H1 (cell line): Measurements from ENCODE around the gene MGMT. TPM values are rescaled to one million over a fixed set of nuclear protein-coding genes. Genes with fewer than 3 reads are reported as not detected.

Experiments used
- CTCF ChIA-PET: fragments of 300-600 bp; sonication (Branson Sonifier 250); formaldehyde crosslinking; loops from one replicate; lab custom pipeline; 2021; ENCODE audit not compliant: partially characterized antibody; lab: Charles Lee
- POLR2A ChIA-PET: fragments of 300-600 bp; sonication (Branson Sonifier 250); formaldehyde crosslinking; loops from one replicate; lab custom pipeline; 2021; ENCODE audit warnings: inconsistent platforms; ENCODE audit not compliant: partially characterized antibody; lab: Charles Lee
- DNase-seq, 2 experiments: peaks; one replicate each; pipeline versions ENCODE4 v3.0.0 to v3.0.0-alpha.2; 2010 to 2022; ENCODE audit warnings: low spot score in 2 of 2, low read depth in 1 of 2, mixed read lengths in 1 of 2
- FAIRE-seq: peaks from 2 replicates; lab custom pipeline; 2011; peaks lifted over from hg19 to GRCh38; lab: Jason Lieb, UNC
- H2AFZ ChIP-seq: 2 replicates; pipeline ENCODE4 v1.8.1; 2012; ENCODE audit warnings: low read length, inconsistent platforms
- H2AK5ac ChIP-seq: 2 replicates; pipeline ENCODE4 v1.6.1; 2013; ENCODE audit warnings: low read depth, low read length
- H2BK120ac ChIP-seq: replicated peaks from 2 replicates; pipeline ENCODE3; 2013; ENCODE audit warnings: low read depth, low read length, inconsistent platforms
- H2BK12ac ChIP-seq: 2 replicates; pipeline ENCODE4 v1.6.1; 2013; ENCODE audit warnings: low read depth, low read length
- H2BK15ac ChIP-seq: 2 replicates; pipeline ENCODE4 v1.6.1; 2013; ENCODE audit warnings: low read length
- H2BK20ac ChIP-seq: 2 replicates; pipeline ENCODE4 v1.6.1; 2013; ENCODE audit warnings: low read length
- H2BK5ac ChIP-seq: 2 replicates; pipeline ENCODE4 v1.6.1; 2013; ENCODE audit warnings: low read depth, low read length
- H3K14ac ChIP-seq: 2 replicates; pipeline ENCODE4 v1.6.1; 2013; ENCODE audit warnings: inconsistent platforms; ENCODE audit not compliant: insufficient read length
- H3K18ac ChIP-seq: 2 replicates; pipeline ENCODE4 v1.6.1; 2013; ENCODE audit warnings: low read length; ENCODE audit errors: extremely low read depth
- H3K23ac ChIP-seq: 2 replicates; pipeline ENCODE4 v1.6.1; 2013; ENCODE audit warnings: inconsistent platforms; ENCODE audit not compliant: insufficient read length
- H3K23me2 ChIP-seq: 2 replicates; pipeline ENCODE4 v1.6.1; 2013; ENCODE audit warnings: low read depth, low read length
- H3K27ac ChIP-seq: 2 replicates; pipeline ENCODE4 v1.6.1; 2011; ENCODE audit warnings: low read depth, low read length, inconsistent platforms
- H3K27me3 ChIP-seq, 4 experiments: replicated peaks in 1 of 4; 1 replicate in 1 of 4; 2 replicates in 3 of 4; pipeline versions ENCODE4 v1.6.1 to v1.8.1; 2011 to 2013; ENCODE audit warnings: low read length in 3 of 4, mild to moderate bottlenecking in 3 of 4, inconsistent platforms in 2 of 4, mixed read lengths in 2 of 4, moderate library complexity in 1 of 4; ENCODE audit not compliant: control insufficient read depth in 3 of 4, insufficient read depth in 3 of 4; ENCODE audit errors: extremely low read depth in 1 of 4
- H3K36me3 ChIP-seq, 4 experiments: 2 replicates each; pipeline versions ENCODE4 v1.6.1 to v1.8.1; 2011 to 2013; ENCODE audit warnings: mild to moderate bottlenecking in 4 of 4, low read length in 3 of 4, moderate library complexity in 2 of 4, control low read depth in 1 of 4, inconsistent platforms in 1 of 4; ENCODE audit not compliant: insufficient read depth in 4 of 4, control insufficient read depth in 2 of 4
- H3K4ac ChIP-seq: replicated peaks from 2 replicates; pipeline ENCODE3; 2013; ENCODE audit warnings: low read length, low read depth, mixed read lengths, inconsistent platforms; ENCODE audit not compliant: insufficient read length
- H3K4me1 ChIP-seq, 4 experiments: replicated peaks in 1 of 4; 1 replicate in 1 of 4; 2 replicates in 3 of 4; pipeline versions ENCODE4 v1.6.1 to v1.8.1; 2011 to 2013; ENCODE audit warnings: low read length in 3 of 4, inconsistent platforms in 2 of 4, mixed read lengths in 1 of 4; ENCODE audit not compliant: insufficient read depth in 4 of 4, control insufficient read depth in 3 of 4
- H3K4me2 ChIP-seq, 2 experiments: 2 replicates each; pipeline versions ENCODE4 v1.6.1 to v1.8.1; 2011 to 2013; ENCODE audit warnings: low read depth in 2 of 2, low read length in 2 of 2, control low read depth in 1 of 2, inconsistent platforms in 1 of 2, mild to moderate bottlenecking in 1 of 2; ENCODE audit not compliant: insufficient read depth in 1 of 2
- H3K4me3 ChIP-seq, 4 experiments: fragments of 200-600, 300-600 bp in 1 of 4; sonication (generic), shearing (Covaris generic), sonication (Bioruptor Twin) in 1 of 4; 2 replicates each; pipeline versions ENCODE4 v1.5.1 to v1.8.1; 2011 to 2016; ENCODE audit warnings: low read length in 4 of 4, low read depth in 3 of 4, control low read depth in 2 of 4, inconsistent platforms in 2 of 4, mild to moderate bottlenecking in 2 of 4, mixed read lengths in 1 of 4, moderate library complexity in 1 of 4; ENCODE audit not compliant: insufficient read depth in 2 of 4; ENCODE audit errors: extremely low read depth in 1 of 4
- H3K56ac ChIP-seq: replicated peaks from 2 replicates; pipeline ENCODE3; 2013; ENCODE audit warnings: low read depth, mild to moderate bottlenecking, mixed read lengths, low read length, inconsistent platforms; ENCODE audit not compliant: insufficient read length
- H3K79me1 ChIP-seq: 2 replicates; pipeline ENCODE4 v1.6.1; 2013; ENCODE audit warnings: low read depth, low read length, control low read depth
- H3K79me2 ChIP-seq, 2 experiments: 2 replicates each; pipeline versions ENCODE4 v1.6.1 to v1.8.1; 2012 to 2013; ENCODE audit warnings: low read length in 2 of 2, mild to moderate bottlenecking in 2 of 2, inconsistent platforms in 1 of 2; ENCODE audit not compliant: insufficient read depth in 2 of 2, control insufficient read depth in 1 of 2
- H3K9ac ChIP-seq, 4 experiments: replicated peaks in 1 of 4; 1 replicate in 1 of 4; 2 replicates in 3 of 4; pipeline versions ENCODE4 v1.6.1 to v1.8.1; 2011 to 2013; ENCODE audit warnings: low read depth in 3 of 4, low read length in 3 of 4, control low read depth in 2 of 4, mild to moderate bottlenecking in 2 of 4, moderate library complexity in 2 of 4, inconsistent platforms in 1 of 4; ENCODE audit errors: extremely low read depth in 1 of 4
- H3K9me3 ChIP-seq, 2 experiments: 2 replicates each; pipeline versions ENCODE4 v1.6.1 to v1.8.1; 2012 to 2013; ENCODE audit warnings: mild to moderate bottlenecking in 2 of 2, moderate library complexity in 2 of 2, control low read depth in 1 of 2, inconsistent platforms in 1 of 2, low read depth in 1 of 2, low read length in 1 of 2, mixed read lengths in 1 of 2; ENCODE audit not compliant: insufficient read depth in 2 of 2
- H4K20me1 ChIP-seq, 2 experiments: replicated peaks in 1 of 2; 2 replicates each; pipeline versions ENCODE3 to v1.8.1; 2011 to 2013; ENCODE audit warnings: inconsistent platforms in 2 of 2, low read length in 2 of 2, mild to moderate bottlenecking in 1 of 2; ENCODE audit not compliant: insufficient read depth in 2 of 2, control insufficient read depth in 1 of 2
- H4K5ac ChIP-seq: 2 replicates; pipeline ENCODE4 v1.6.1; 2013; ENCODE audit warnings: low read length, low read depth, mixed read lengths, inconsistent platforms; ENCODE audit not compliant: insufficient read length
- H4K8ac ChIP-seq: 2 replicates; pipeline ENCODE4 v1.8.0; 2013; ENCODE audit warnings: mild to moderate bottlenecking, moderate library complexity, low read length, inconsistent platforms; ENCODE audit not compliant: insufficient read depth; ENCODE audit errors: extremely low read depth
- H4K91ac ChIP-seq: replicated peaks from 2 replicates; pipeline ENCODE3; 2013; ENCODE audit warnings: low read length, mixed read lengths, inconsistent platforms; ENCODE audit not compliant: insufficient read length
- ASH2L ChIP-seq: fragments of 200-600, 300-600 bp; sonication (generic); IDR thresholded peaks from one replicate; pipeline ENCODE4 v1.7.1; 2017; ENCODE audit warnings: low read length
- BCL11A ChIP-seq, 2 experiments: IDR thresholded peaks; one replicate each; pipeline ENCODE4 v1.6.1; 2011; ENCODE audit warnings: low read depth in 2 of 2, low read length in 2 of 2, mild to moderate bottlenecking in 2 of 2
- BRCA1 ChIP-seq: IDR thresholded peaks from 2 replicates; pipeline ENCODE4 v1.6.1; 2012; ENCODE audit warnings: low read depth, low read length, improper control_type of control experiment
- CHD2 ChIP-seq: IDR thresholded peaks from 2 replicates; pipeline ENCODE4 v1.6.1; 2012; ENCODE audit warnings: low read length, improper control_type of control experiment
- GTF2F1 ChIP-seq: IDR thresholded peaks from 2 replicates; pipeline ENCODE4 v1.6.1; 2012; ENCODE audit warnings: low read depth, low read length, improper control_type of control experiment, borderline replicate concordance
- HDAC6 ChIP-seq: IDR thresholded peaks from one replicate; pipeline ENCODE4 v1.7.1; 2012; ENCODE audit warnings: low read depth, mild to moderate bottlenecking, inconsistent platforms, low read length, moderate library complexity
- JUND ChIP-seq: IDR thresholded peaks from 2 replicates; pipeline ENCODE4 v1.6.1; 2011; ENCODE audit warnings: mild to moderate bottlenecking, improper control_type of control experiment, low read length
- NRF1 ChIP-seq: IDR thresholded peaks from 2 replicates; pipeline ENCODE4 v1.6.1; 2011; ENCODE audit warnings: mild to moderate bottlenecking, low read depth, low read length, improper control_type of control experiment
- PHF8 ChIP-seq: fragments of 200-600 bp; sonication (generic); conservative IDR thresholded peaks from 2 replicates; pipeline ENCODE4 v1.7.1; 2012; ENCODE audit warnings: low read depth, mild to moderate bottlenecking, inconsistent platforms, low read length, moderate library complexity
- POLR2AphosphoS5 ChIP-seq: IDR thresholded peaks from 2 replicates; pipeline ENCODE4 v1.6.1; 2011; ENCODE audit warnings: low read depth, low read length
- SAP30 ChIP-seq: fragments of 300-600 bp; sonication (generic); IDR thresholded peaks from 2 replicates; pipeline ENCODE4 v1.7.1; 2012; ENCODE audit warnings: low read length, moderate library complexity, mild to moderate bottlenecking, inconsistent platforms; ENCODE audit not compliant: insufficient read depth, insufficient replicate concordance
- YY1 ChIP-seq: IDR thresholded peaks from 2 replicates; pipeline ENCODE4 v1.6.1; 2011; ENCODE audit warnings: low read depth, mild to moderate bottlenecking, low read length
- ZNF274 ChIP-seq: IDR thresholded peaks from 2 replicates; pipeline ENCODE4 v1.7.0; 2012; ENCODE audit warnings: low read length, borderline replicate concordance; ENCODE audit errors: extremely low read depth
- WGBS, 2 experiments: shearing (Covaris generic) in 1 of 2; methylation state at CpG; one replicate each; pipeline versions ENCODE4 v1.1.6 to v1.1.7; 2013 to 2015; ENCODE audit warnings: low lambda C conversion rate in 2 of 2, mixed read lengths in 2 of 2, inconsistent platforms in 1 of 2, low coverage in 1 of 2, missing lambda C conversion rate in 1 of 2; ENCODE audit not compliant: insufficient replicate concordance in 2 of 2, insufficient coverage in 1 of 2, insufficient read length in 1 of 2; ENCODE audit errors: extremely low coverage in 1 of 2, missing lambda C conversion rate in 1 of 2; 5-methylcytosine and 5-hydroxymethylcytosine counted together
- polyA plus RNA-seq, 7 experiments: library from polyadenylated mRNA; depleted of rRNA in 3 of 7; stranded (reverse) in 5 of 7; unstranded in 2 of 7; fragments of >200 nt in 5 of 7; fragments of 200-250 nt in 2 of 7; gene quantifications; 1 replicate in 5 of 7; 2 replicates in 1 of 7; 4 replicates in 1 of 7; pipeline versions ENCODE4 v1.2.1 to v1.2.3, GENCODE V29; 2011 to 2013; ENCODE audit warnings: missing spikeins in 2 of 7, mixed read lengths in 2 of 7
- total RNA-seq: library from RNA; stranded (reverse); fragmentation: NEBNext Ultra II Directional; extraction: Animal tissue kit (Norgen Biotek cat#: 25700); gene quantifications from 2 replicates; pipeline ENCODE4 v1.2.1, GENCODE V29; 2021
- TF ChIP-seq, protein P1 (sequence below): IDR thresholded peaks from 2 replicates; pipeline ENCODE4 v1.6.1; 2011; ENCODE audit warnings: low read length, improper control_type of control experiment

Gene MGMT
- total and polyA plus RNA-seq, 2 of the 8 experiments (the other 6 are each of a cell fraction or from before 2014, with no cell fraction given) = 9.9 to 10.7 TPM

DNA sequence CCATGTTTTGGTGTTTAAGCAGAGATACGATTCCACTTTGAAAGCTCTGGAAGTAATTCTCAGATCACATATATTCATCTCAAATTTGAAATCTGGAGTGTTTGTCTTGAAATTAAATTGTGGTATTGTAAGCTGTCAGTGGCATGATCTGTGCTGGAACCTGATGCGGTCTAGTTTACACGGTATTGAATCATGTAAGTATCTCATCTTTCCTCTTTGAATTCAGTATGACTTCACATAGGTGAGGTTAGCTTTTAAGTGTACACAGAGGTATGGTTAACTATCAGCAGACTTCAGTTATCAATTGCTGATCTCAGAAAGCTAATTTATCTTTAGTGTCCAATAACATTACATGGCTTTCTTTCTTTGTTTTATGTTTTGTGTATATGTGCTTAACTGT, 155.2 kb downstream of the MGMT start:
- POLR2A ChIA-PET = no interaction called here
- CTCF ChIA-PET = interaction anchor here (2.3 kb wide), 1 partner anchor 36 kb away, joined by 5 read pairs; no protein-coding TSS in a partner anchor

More for the DNA sequence above, 155.2 kb downstream of the MGMT start:
- no peak overlapping the region for H2BK5ac ChIP-seq
- H2BK20ac ChIP-seq = no peak overlapping the region
- H3K9ac ChIP-seq = no peak overlapping the region
- 89% methylated on average over 3 of the region's 3 CpGs; no CpG with 5 or more reads in 1 of the 2 experiments for WGBS, 2 experiments
- no peaks in the 10 kb centered on the region for H3K23me2 ChIP-seq
- no peak overlapping the region for H3K14ac ChIP-seq
- peaks cover 0 to 8% (median 0%) of the 10 kb centered on the region in 4 experiments; a peak in 2 of 7 replicates for H3K4me1 ChIP-seq
- no peak overlapping the region for H2BK15ac ChIP-seq
- H3K4me2 ChIP-seq = no peak overlapping the region
- no peak overlapping the region for H3K56ac ChIP-seq
- FAIRE-seq (no peak), DNase-seq (no peak)
- TF ChIP-seq, protein P1, sequence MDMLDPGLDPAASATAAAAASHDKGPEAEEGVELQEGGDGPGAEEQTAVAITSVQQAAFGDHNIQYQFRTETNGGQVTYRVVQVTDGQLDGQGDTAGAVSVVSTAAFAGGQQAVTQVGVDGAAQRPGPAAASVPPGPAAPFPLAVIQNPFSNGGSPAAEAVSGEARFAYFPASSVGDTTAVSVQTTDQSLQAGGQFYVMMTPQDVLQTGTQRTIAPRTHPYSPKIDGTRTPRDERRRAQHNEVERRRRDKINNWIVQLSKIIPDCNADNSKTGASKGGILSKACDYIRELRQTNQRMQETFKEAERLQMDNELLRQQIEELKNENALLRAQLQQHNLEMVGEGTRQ = no peak
- TF ChIP-seq HDAC6 = no peak
- no peak for TF ChIP-seq JUND
- TF ChIP-seq NRF1 = no peak
- no peak for TF ChIP-seq POLR2AphosphoS5
- no peak for TF ChIP-seq ZNF274
- TF ChIP-seq BRCA1 = no peak
- no peak for TF ChIP-seq GTF2F1
- TF ChIP-seq ASH2L = no peak
- no peak for TF ChIP-seq PHF8
- no peak for TF ChIP-seq SAP30
- no peak for TF ChIP-seq YY1
- TF ChIP-seq CHD2 = no peak
- no peak for TF ChIP-seq BCL11A (IDR thresholded peaks at IDR 0.05; ENCODE audit: low read depth in 2 of 2, low read length in 2 of 2)
- H3K27ac ChIP-seq = no peak overlapping the region
- H3K9me3 ChIP-seq = no peaks in the 10 kb centered on the region
- no peaks in the 10 kb centered on the region for H3K36me3 ChIP-seq
- H2AFZ ChIP-seq = no peak overlapping the region
- no peaks in the 10 kb centered on the region for H4K20me1 ChIP-seq
- H3K79me1 ChIP-seq = no peaks in the 10 kb centered on the region
- no peak overlapping the region for H4K91ac ChIP-seq
- no peak overlapping the region for H3K18ac ChIP-seq
- H3K23ac ChIP-seq = no peak overlapping the region
- H2AK5ac ChIP-seq = no peak overlapping the region
- H3K4me3 ChIP-seq = no peak overlapping the region
- no peak overlapping the region for H2BK120ac ChIP-seq
- no peak overlapping the region for H3K4ac ChIP-seq
- no peak overlapping the region for H4K8ac ChIP-seq
- no peaks in the 10 kb centered on the region for H3K79me2 ChIP-seq
- no peak overlapping the region for H4K5ac ChIP-seq
- no peaks in the 10 kb centered on the region for H3K27me3 ChIP-seq
- H2BK12ac ChIP-seq = no peak overlapping the region
